22Rv1 (cell line): ENCODE results near the gene SPG7.
A peak's percentile ranks its signal among the peaks of the same experiment; 100 is the strongest.

Experiments used
- H3K27ac ChIP-seq: fragments of 450-650 bp; 2 replicates; pipeline ENCODE4 v1.5.1; 2017
- ZFX ChIP-seq: fragments of 450-650 bp; IDR thresholded peaks from 2 replicates; pipeline ENCODE4 v1.6.1; 2017; ENCODE audit warnings: antibody characterized with exemption, borderline replicate concordance
- TF ChIP-seq, protein P1 (sequence below): fragments of 450-650 bp; IDR thresholded peaks from 2 replicates; pipeline ENCODE4 v1.5.1; 2017; ENCODE audit warnings: mild to moderate bottlenecking

The SPG7 gene

DNA sequence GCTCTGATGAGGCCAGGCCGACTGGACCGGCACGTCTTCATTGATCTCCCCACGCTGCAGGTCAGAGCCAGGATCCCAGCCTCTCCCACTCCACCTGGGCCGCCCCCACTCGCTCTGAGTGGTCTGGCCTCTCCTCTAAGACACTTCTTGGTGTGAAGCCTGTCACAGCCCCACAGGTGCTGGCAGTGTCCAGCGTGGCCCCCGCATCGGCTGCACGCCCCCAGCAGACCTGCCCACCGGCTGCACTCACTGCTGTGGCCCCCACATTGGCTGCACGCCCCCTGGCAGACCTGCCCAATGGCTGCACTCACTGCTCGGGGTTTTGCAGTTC lies 36.5 kb downstream of the SPG7 start:
- H3K27ac ChIP-seq, result no peak overlapping the region
- TF ChIP-seq, protein P1, sequence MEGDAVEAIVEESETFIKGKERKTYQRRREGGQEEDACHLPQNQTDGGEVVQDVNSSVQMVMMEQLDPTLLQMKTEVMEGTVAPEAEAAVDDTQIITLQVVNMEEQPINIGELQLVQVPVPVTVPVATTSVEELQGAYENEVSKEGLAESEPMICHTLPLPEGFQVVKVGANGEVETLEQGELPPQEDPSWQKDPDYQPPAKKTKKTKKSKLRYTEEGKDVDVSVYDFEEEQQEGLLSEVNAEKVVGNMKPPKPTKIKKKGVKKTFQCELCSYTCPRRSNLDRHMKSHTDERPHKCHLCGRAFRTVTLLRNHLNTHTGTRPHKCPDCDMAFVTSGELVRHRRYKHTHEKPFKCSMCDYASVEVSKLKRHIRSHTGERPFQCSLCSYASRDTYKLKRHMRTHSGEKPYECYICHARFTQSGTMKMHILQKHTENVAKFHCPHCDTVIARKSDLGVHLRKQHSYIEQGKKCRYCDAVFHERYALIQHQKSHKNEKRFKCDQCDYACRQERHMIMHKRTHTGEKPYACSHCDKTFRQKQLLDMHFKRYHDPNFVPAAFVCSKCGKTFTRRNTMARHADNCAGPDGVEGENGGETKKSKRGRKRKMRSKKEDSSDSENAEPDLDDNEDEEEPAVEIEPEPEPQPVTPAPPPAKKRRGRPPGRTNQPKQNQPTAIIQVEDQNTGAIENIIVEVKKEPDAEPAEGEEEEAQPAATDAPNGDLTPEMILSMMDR, result no peak
- no peak for TF ChIP-seq ZFX

- 0 out of 2 replicates have a peak overlapping the region, but pooled peaks have one; percentile 26 for H3K27ac ChIP-seq
- TF ChIP-seq ZFX, result no peak
- TF ChIP-seq, protein P1, result no peak
These were observed 37.0 kb downstream of the SPG7 start for GRCh38 chr16:89545044-89545830.

GRCh38 chr16:89545831-89546574 lies 37.8 kb downstream of the SPG7 start:
- TF ChIP-seq, protein P1, result no peak

DNA sequence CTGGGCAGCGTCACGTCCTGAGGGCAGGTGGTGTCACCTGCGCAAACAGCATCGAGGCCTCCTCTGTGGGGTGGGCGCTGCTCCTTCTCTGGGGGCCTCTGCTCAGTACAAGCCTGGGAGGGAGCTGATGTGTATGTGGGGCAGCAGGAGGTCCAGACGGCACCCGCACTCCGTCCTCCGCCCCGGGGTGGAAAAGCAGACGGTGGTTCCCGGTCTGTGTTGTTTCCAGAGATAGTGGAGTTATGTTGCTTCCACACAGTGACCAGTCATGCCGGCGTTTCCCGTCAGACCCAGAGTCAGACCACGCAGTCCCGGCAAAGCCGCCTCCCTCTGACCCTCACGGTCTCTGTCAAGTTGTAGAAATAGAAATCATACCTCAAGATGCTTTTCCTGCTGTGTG lies 38.6 kb downstream of the SPG7 start:
- H3K27ac ChIP-seq, result no peak overlapping the region
- no peak for TF ChIP-seq ZFX
- TF ChIP-seq, protein P1, result no peak

More at GRCh38 chr16:89545831-89546574, 37.8 kb downstream of the SPG7 start:
- 0 out of 2 replicates have a peak overlapping the region, but pooled peaks have one; percentile 26 for H3K27ac ChIP-seq

DNA sequence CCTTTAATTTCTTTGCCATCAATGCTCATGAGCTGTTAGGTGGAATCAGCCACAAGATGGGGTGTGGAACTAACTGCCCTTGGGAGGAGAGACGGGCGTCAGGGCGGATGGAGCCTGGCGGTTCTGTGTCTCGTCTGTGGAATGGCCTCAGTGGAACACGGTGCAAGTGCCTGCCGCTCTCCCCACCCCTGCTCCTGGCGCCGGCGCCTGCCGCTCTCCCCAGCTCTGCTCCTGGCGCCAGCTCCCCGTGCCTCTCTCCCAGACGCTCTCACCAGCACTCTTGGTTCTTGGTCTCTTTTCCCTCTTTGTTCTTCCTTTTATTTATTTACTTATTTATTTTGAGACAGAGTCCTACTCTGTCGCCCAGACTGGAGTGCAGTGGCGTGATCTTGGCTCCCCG lies 39.1 kb downstream of the SPG7 start:
- TF ChIP-seq, protein P1, result no peak
- no peak for TF ChIP-seq ZFX
- H3K27ac ChIP-seq, result no peak overlapping the region

DNA sequence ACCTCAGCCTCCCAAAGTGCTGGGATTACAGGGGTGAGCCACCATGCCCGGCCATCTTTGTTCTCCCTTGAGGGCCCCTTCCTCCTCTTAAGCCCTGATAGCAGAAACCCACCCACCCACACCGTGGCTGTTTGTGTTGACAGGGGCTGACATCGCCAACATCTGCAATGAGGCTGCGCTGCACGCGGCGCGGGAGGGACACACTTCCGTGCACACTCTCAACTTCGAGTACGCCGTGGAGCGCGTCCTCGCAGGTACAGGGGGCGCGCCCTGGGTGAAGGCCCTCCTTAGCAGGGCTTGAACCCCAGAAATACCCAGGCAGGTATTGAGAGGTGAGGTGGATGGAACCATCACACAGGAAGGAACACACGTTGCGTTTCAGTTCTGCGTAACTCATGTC lies 39.7 kb downstream of the SPG7 start:
- no peak for TF ChIP-seq ZFX
- TF ChIP-seq, protein P1, result no peak
- H3K27ac ChIP-seq, result no peak overlapping the region
